SK-N-SH treated with all-trans-retinoic acid at 6 μM for 48 hours (cell line): ENCODE results near the gene CTIF.

Source experiments
- ARNTL ChIP-seq: fragments of 450-650 bp; formaldehyde crosslinking; IDR thresholded peaks from 2 replicates; pipeline ENCODE4 v1.5.0; 2020; ENCODE audit warnings: low read depth, mild to moderate bottlenecking, moderate library complexity, borderline replicate concordance
- ESRRG ChIP-seq: fragments of 250-450 bp; sonication (Bioruptor Pico); IDR thresholded peaks from 2 replicates; pipeline ENCODE4 v1.6.1; 2021; ENCODE audit warnings: mild to moderate bottlenecking
- GLIS3 ChIP-seq: fragments of 250-450 bp; sonication (Bioruptor Pico); IDR thresholded peaks from 2 replicates; pipeline ENCODE4 v1.5.0; 2020; ENCODE audit warnings: mild to moderate bottlenecking, moderate library complexity
- ISL1 ChIP-seq: fragments of 250-450 bp; sonication (Bioruptor Pico); IDR thresholded peaks from 2 replicates; pipeline ENCODE4 v2.1.2; 2022; ENCODE audit warnings: mild to moderate bottlenecking, moderate library complexity
- PPARA ChIP-seq: fragments of 250-450 bp; sonication (Bioruptor Pico); IDR thresholded peaks from 2 replicates; pipeline ENCODE4 v1.5.0; 2020; ENCODE audit warnings: mild to moderate bottlenecking, borderline replicate concordance
- RARB ChIP-seq: fragments of 250-450 bp; sonication (Bioruptor Pico); IDR thresholded peaks from 2 replicates; pipeline ENCODE4 v1.8.0; 2021; ENCODE audit warnings: mild to moderate bottlenecking, moderate library complexity
- TCF4 ChIP-seq: fragments of 250-450 bp; sonication (Bioruptor Pico); IDR thresholded peaks from 2 replicates; pipeline ENCODE4 v1.8.0; 2021; ENCODE audit warnings: mild to moderate bottlenecking, moderate library complexity, borderline replicate concordance
- TOX ChIP-seq: fragments of 250-450 bp; sonication (Bioruptor Pico); IDR thresholded peaks from 2 replicates; pipeline ENCODE4 v1.8.0; 2021; ENCODE audit warnings: mild to moderate bottlenecking, moderate library complexity, borderline replicate concordance
- ZC3H10 ChIP-seq: fragments of 250-450 bp; sonication (Bioruptor Pico); IDR thresholded peaks from 2 replicates; pipeline ENCODE4 v1.5.1; 2021; ENCODE audit warnings: mild to moderate bottlenecking, moderate library complexity
- ZFP3 ChIP-seq: fragments of 250-450 bp; sonication (Bioruptor Pico); IDR thresholded peaks from 2 replicates; pipeline ENCODE4 v1.5.0; 2020; ENCODE audit warnings: mild to moderate bottlenecking, moderate library complexity
- ZNF70 ChIP-seq: fragments of 450-650 bp; formaldehyde crosslinking; IDR thresholded peaks from 2 replicates; pipeline ENCODE4 v1.5.0; 2020; ENCODE audit warnings: mild to moderate bottlenecking, moderate library complexity
- TF ChIP-seq, protein P1 (sequence below): fragments of 250-450 bp; sonication (Bioruptor Pico); IDR thresholded peaks from 2 replicates; pipeline ENCODE4 v1.8.0; 2020; ENCODE audit warnings: mild to moderate bottlenecking, moderate library complexity, borderline replicate concordance
- TF ChIP-seq, protein P2 (sequence below): fragments of 250-450 bp; sonication (Bioruptor Pico); IDR thresholded peaks from 2 replicates; pipeline ENCODE4 v1.5.1; 2021; ENCODE audit warnings: mild to moderate bottlenecking, moderate library complexity
- TF ChIP-seq, protein P3 (sequence below): fragments of 250-450 bp; sonication (Bioruptor Pico); IDR thresholded peaks from 2 replicates; pipeline ENCODE4 v1.5.1; 2020; ENCODE audit warnings: low read depth, mild to moderate bottlenecking, moderate library complexity

DNA sequence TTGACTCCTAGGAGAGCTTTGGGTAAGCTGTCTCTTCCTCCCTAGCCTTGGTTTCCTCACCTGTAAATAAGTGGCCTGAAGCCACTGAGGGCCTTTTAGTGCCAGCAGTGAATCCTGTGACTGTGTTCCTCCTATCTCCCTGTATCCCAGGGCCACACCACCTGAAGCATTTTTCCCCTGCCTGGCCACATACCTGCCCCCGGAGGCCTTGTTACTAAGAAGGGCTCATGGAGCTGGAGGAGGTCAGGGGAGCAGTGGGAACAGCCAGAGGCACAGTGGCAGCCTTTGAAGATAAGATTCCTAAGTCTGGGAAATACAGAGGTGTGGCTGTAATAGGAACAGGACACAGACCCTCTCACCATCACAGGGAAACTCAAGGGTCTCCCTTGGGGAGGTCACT is 249.5 kb downstream of the CTIF start:
- TF ChIP-seq ARNTL (CRISPR knock-in tag) = no peak
- TF ChIP-seq RARB (CRISPR knock-in tag) = no peak
- no peak for TF ChIP-seq ZNF70 (CRISPR knock-in tag)
- TF ChIP-seq, protein P1, sequence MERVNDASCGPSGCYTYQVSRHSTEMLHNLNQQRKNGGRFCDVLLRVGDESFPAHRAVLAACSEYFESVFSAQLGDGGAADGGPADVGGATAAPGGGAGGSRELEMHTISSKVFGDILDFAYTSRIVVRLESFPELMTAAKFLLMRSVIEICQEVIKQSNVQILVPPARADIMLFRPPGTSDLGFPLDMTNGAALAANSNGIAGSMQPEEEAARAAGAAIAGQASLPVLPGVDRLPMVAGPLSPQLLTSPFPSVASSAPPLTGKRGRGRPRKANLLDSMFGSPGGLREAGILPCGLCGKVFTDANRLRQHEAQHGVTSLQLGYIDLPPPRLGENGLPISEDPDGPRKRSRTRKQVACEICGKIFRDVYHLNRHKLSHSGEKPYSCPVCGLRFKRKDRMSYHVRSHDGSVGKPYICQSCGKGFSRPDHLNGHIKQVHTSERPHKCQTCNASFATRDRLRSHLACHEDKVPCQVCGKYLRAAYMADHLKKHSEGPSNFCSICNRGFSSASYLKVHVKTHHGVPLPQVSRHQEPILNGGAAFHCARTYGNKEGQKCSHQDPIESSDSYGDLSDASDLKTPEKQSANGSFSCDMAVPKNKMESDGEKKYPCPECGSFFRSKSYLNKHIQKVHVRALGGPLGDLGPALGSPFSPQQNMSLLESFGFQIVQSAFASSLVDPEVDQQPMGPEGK (CRISPR knock-in tag) = no peak
- no peak for TF ChIP-seq TCF4
- TF ChIP-seq, protein P2, sequence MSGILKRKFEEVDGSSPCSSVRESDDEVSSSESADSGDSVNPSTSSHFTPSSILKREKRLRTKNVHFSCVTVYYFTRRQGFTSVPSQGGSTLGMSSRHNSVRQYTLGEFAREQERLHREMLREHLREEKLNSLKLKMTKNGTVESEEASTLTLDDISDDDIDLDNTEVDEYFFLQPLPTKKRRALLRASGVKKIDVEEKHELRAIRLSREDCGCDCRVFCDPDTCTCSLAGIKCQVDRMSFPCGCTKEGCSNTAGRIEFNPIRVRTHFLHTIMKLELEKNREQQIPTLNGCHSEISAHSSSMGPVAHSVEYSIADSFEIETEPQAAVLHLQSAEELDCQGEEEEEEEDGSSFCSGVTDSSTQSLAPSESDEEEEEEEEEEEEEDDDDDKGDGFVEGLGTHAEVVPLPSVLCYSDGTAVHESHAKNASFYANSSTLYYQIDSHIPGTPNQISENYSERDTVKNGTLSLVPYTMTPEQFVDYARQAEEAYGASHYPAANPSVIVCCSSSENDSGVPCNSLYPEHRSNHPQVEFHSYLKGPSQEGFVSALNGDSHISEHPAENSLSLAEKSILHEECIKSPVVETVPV (CRISPR knock-in tag) = no peak
- no peak for TF ChIP-seq ISL1 (CRISPR knock-in tag)
- no peak for TF ChIP-seq ESRRG (CRISPR knock-in tag)
- TF ChIP-seq ZFP3 (CRISPR knock-in tag) = no peak
- TF ChIP-seq ZC3H10 (CRISPR knock-in tag) = no peak
- no peak for TF ChIP-seq GLIS3 (CRISPR knock-in tag)
- TF ChIP-seq, protein P3, sequence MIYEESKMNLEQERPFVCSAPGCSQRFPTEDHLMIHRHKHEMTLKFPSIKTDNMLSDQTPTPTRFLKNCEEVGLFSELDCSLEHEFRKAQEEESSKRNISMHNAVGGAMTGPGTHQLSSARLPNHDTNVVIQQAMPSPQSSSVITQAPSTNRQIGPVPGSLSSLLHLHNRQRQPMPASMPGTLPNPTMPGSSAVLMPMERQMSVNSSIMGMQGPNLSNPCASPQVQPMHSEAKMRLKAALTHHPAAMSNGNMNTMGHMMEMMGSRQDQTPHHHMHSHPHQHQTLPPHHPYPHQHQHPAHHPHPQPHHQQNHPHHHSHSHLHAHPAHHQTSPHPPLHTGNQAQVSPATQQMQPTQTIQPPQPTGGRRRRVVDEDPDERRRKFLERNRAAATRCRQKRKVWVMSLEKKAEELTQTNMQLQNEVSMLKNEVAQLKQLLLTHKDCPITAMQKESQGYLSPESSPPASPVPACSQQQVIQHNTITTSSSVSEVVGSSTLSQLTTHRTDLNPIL = no peak
- TF ChIP-seq TOX = no peak
- no peak for TF ChIP-seq PPARA (CRISPR knock-in tag)
